HepG2 (cell line): Measurements from ENCODE around the gene MAPK10. TPM values are rescaled to one million over a fixed set of nuclear protein-coding genes. Genes with fewer than 3 reads are reported as not detected.

Experiments
- ATAC-seq: fragments of 200-7000 bp; cut with Tn5 transposase; 3 replicates; pipeline ENCODE4 v1.9.1; 2020; ENCODE audit warnings: mild to moderate bottlenecking, moderate library complexity
- BruUV-seq: library from RNA; stranded (reverse); fragments of 400-500 nt; replicated peaks from 2 replicates; lab custom pipeline; 2021; lab: Mats Ljungman, UMichigan
- CTCF ChIA-PET: fragments of 300-600 bp; formaldehyde crosslinking; extraction: SDS; loops from one replicate; lab custom pipeline; 2021; ENCODE audit warnings: low total read pairs, inconsistent platforms, low intra/inter-chr PET ratio; lab: Yijun Ruan, JAX
- POLR2A ChIA-PET: fragments of 350-600 bp; sonication (Branson Sonifier 250); formaldehyde crosslinking; loops from one replicate; lab custom pipeline; 2020; ENCODE audit warnings: antibody characterized with exemption, inconsistent platforms; lab: Yijun Ruan, JAX
- DNase-seq: peaks from one replicate; pipeline ENCODE4 v3.0.0-alpha.2; 2015; ENCODE audit warnings: low spot score
- FAIRE-seq: peaks from 3 replicates; lab custom pipeline; 2011; peaks lifted over from hg19 to GRCh38; lab: Jason Lieb, UNC
- H2AFZ ChIP-seq: one replicate; pipeline ENCODE4 v1.6.1; 2011; ENCODE audit warnings: low read length, inconsistent platforms
- H3K27ac ChIP-seq: fragments of 300-600 bp; 3 replicates; pipeline ENCODE4 v1.8.0; 2011; ENCODE audit warnings: mixed run types, mild to moderate bottlenecking, mixed read lengths, low read length, inconsistent platforms; ENCODE audit not compliant: insufficient read depth; ENCODE audit errors: extremely low read length
- H3K27me3 ChIP-seq, 2 experiments: fragments of 200-600 bp in 1 of 2; 2 replicates in 1 of 2; 3 replicates in 1 of 2; pipeline versions ENCODE4 v1.6.0 to v1.8.0; 2011; ENCODE audit warnings: low read length in 2 of 2, mild to moderate bottlenecking in 2 of 2, moderate library complexity in 2 of 2, inconsistent platforms in 1 of 2; ENCODE audit not compliant: insufficient read depth in 2 of 2, control insufficient read depth in 1 of 2
- H3K36me3 ChIP-seq, 2 experiments: fragments of 200-600 bp in 1 of 2; replicated peaks in 1 of 2; 2 replicates in 1 of 2; 3 replicates in 1 of 2; pipeline versions ENCODE4 v1.5.1 to v1.8.0; 2011; ENCODE audit warnings: low read length in 2 of 2, inconsistent platforms in 1 of 2; ENCODE audit not compliant: insufficient read depth in 2 of 2, control insufficient read depth in 1 of 2
- H3K4me1 ChIP-seq: 2 replicates; pipeline ENCODE4 v1.5.1; 2012; ENCODE audit warnings: low read length, inconsistent platforms; ENCODE audit not compliant: insufficient read depth
- H3K4me2 ChIP-seq: 2 replicates; pipeline ENCODE4 v1.6.0; 2011; ENCODE audit warnings: low read depth, low read length, inconsistent platforms
- H3K4me3 ChIP-seq, 3 experiments: fragments of 200-600 bp in 1 of 3; sonication (generic), shearing (Covaris generic) in 1 of 3; replicated peaks in 1 of 3; 2 replicates each; pipeline ENCODE4 v1.5.1; 2011 to 2016; ENCODE audit warnings: low read length in 3 of 3, inconsistent platforms in 2 of 3, low read depth in 2 of 3, mild to moderate bottlenecking in 2 of 3, control low read depth in 1 of 3, mixed read lengths in 1 of 3; ENCODE audit not compliant: insufficient read depth in 1 of 3
- H3K79me2 ChIP-seq: one replicate; pipeline ENCODE4 v1.6.1; 2011; ENCODE audit warnings: low read length, inconsistent platforms; ENCODE audit not compliant: insufficient read depth
- H3K9ac ChIP-seq: 2 replicates; pipeline ENCODE4 v1.6.0; 2011; ENCODE audit warnings: mild to moderate bottlenecking, low read depth, low read length, inconsistent platforms; ENCODE audit not compliant: insufficient read depth
- H3K9me3 ChIP-seq: 2 replicates; pipeline ENCODE4 v1.5.1; 2012; ENCODE audit warnings: mild to moderate bottlenecking, low read length
- H4K20me1 ChIP-seq: 2 replicates; pipeline ENCODE4 v1.6.0; 2011; ENCODE audit warnings: inconsistent platforms, mild to moderate bottlenecking, low read length, moderate library complexity; ENCODE audit not compliant: insufficient read depth
- DR1 ChIP-seq: sonication (generic); formaldehyde crosslinking; IDR thresholded peaks from 2 replicates; pipeline ENCODE4 v1.8.0; 2021; ENCODE audit warnings: mild to moderate bottlenecking, missing genetic modification reagents, inconsistent platforms
- EEA1 ChIP-seq: sonication (generic); formaldehyde crosslinking; IDR thresholded peaks from 2 replicates; pipeline ENCODE4 v1.5.1; 2020; ENCODE audit warnings: mild to moderate bottlenecking, missing genetic modification reagents, borderline replicate concordance
- ESRRA ChIP-seq: sonication (generic); formaldehyde crosslinking; IDR thresholded peaks from 2 replicates; pipeline ENCODE4 v1.5.1; 2020; ENCODE audit warnings: mild to moderate bottlenecking, low read depth, missing genetic modification reagents
- GZF1 ChIP-seq: sonication (generic); formaldehyde crosslinking; IDR thresholded peaks from 2 replicates; pipeline ENCODE4 v1.5.1; 2020; ENCODE audit warnings: mild to moderate bottlenecking, missing genetic modification reagents
- KDM4B ChIP-seq: sonication (generic); formaldehyde crosslinking; IDR thresholded peaks from 2 replicates; pipeline ENCODE4 v1.4.0; 2020; ENCODE audit warnings: missing genetic modification reagents
- RORA ChIP-seq: sonication (generic); formaldehyde crosslinking; IDR thresholded peaks from 2 replicates; pipeline ENCODE4 v1.5.0; 2020; ENCODE audit warnings: mild to moderate bottlenecking, missing genetic modification reagents, moderate library complexity
- SMYD3 ChIP-seq: sonication (generic); formaldehyde crosslinking; IDR thresholded peaks from 2 replicates; pipeline ENCODE4 v1.8.1; 2023; ENCODE audit warnings: mild to moderate bottlenecking, missing genetic modification reagents
- TAF1 ChIP-seq: sonication (generic); formaldehyde crosslinking; IDR thresholded peaks from 2 replicates; pipeline ENCODE4 v1.4.0; 2020; ENCODE audit warnings: missing genetic modification reagents
- ZFP1 ChIP-seq: IDR thresholded peaks from 2 replicates; pipeline ENCODE4 v1.6.1; 2016
- ZNF432 ChIP-seq: sonication (generic); formaldehyde crosslinking; IDR thresholded peaks from 2 replicates; pipeline ENCODE4 v1.5.0; 2020; ENCODE audit warnings: missing genetic modification reagents, mild to moderate bottlenecking, borderline replicate concordance
- ZNF562 ChIP-seq: sonication (generic); formaldehyde crosslinking; IDR thresholded peaks from 2 replicates; pipeline ENCODE4 v1.8.0; 2022; ENCODE audit warnings: missing genetic modification reagents, borderline replicate concordance
- ZNF615 ChIP-seq: sonication (generic); formaldehyde crosslinking; IDR thresholded peaks from 2 replicates; pipeline ENCODE4 v1.5.0; 2020; ENCODE audit warnings: mild to moderate bottlenecking, missing genetic modification reagents, borderline replicate concordance
- ZNF644 ChIP-seq: IDR thresholded peaks from 2 replicates; pipeline ENCODE4 v1.6.1; 2016; ENCODE audit warnings: low read depth
- ZNF652 ChIP-seq: IDR thresholded peaks from 2 replicates; pipeline ENCODE4 v1.6.1; 2016; ENCODE audit warnings: low read depth, borderline replicate concordance
- ZNF720 ChIP-seq: sonication (generic); formaldehyde crosslinking; IDR thresholded peaks from 2 replicates; pipeline ENCODE4 v1.4.0; 2020; ENCODE audit warnings: missing genetic modification reagents
- ZNF746 ChIP-seq: sonication (generic); formaldehyde crosslinking; IDR thresholded peaks from 2 replicates; pipeline ENCODE4 v1.8.0; 2022; ENCODE audit warnings: mild to moderate bottlenecking, missing genetic modification reagents
- WGBS: methylation state at CpG from one replicate; pipeline ENCODE4 v1.1.6; 2017; ENCODE audit warnings: low lambda C conversion rate; 5-methylcytosine and 5-hydroxymethylcytosine counted together
- in situ Hi-C: cut with HindIII; loops from 2 replicates; pipeline ENCODE4 v1.10.0; 2017; ENCODE audit warnings: low pct_unique_long_range_greater_than_20kb; ENCODE audit not compliant: extremely low pct_ligation_motif_present
- intact Hi-C: fragments of 100-400 bp; cut with micrococcal nuclease; formaldehyde crosslinking; loops from one replicate; pipeline ENCODE4 v1.10.0; 2022; ENCODE audit not compliant: unreplicated experiment
- polyA plus RNA-seq, 8 experiments: library from polyadenylated mRNA; depleted of rRNA in 3 of 8; stranded (reverse) in 7 of 8; unstranded in 1 of 8; fragments of >200 nt; fragmentation: Illumina TruSeq in 4 of 8; extraction: Trizol in 4 of 8; gene quantifications; 2 replicates each; pipeline versions ENCODE4 v1.2.1 to v1.2.3, GENCODE V29; 2011 to 2016; ENCODE audit warnings: low read depth in 4 of 8, missing spikeins in 1 of 8, mixed read lengths in 1 of 8; ENCODE audit not compliant: insufficient read depth in 1 of 8
- total RNA-seq, 5 experiments: library from RNA; depleted of rRNA; stranded (reverse); fragments of >200 nt; fragmentation: Illumina TruSeq; extraction: Trizol; gene quantifications; 2 replicates each; pipeline ENCODE4 v1.2.3, GENCODE V29; 2016; ENCODE audit warnings: low read depth in 1 of 5
- TF ChIP-seq, protein P1 (sequence below): sonication (generic); formaldehyde crosslinking; IDR thresholded peaks from 2 replicates; pipeline ENCODE4 v1.9.0; 2021; ENCODE audit warnings: missing genetic modification reagents, borderline replicate concordance
- TF ChIP-seq, protein P2 (sequence below), 2 experiments: IDR thresholded peaks; 2 replicates each; pipeline ENCODE4 v1.6.1; 2011 to 2012; ENCODE audit warnings: low read length in 2 of 2, borderline replicate concordance in 1 of 2, low read depth in 1 of 2, mild to moderate bottlenecking in 1 of 2, moderate library complexity in 1 of 2

The MAPK10 gene
- total and polyA plus RNA-seq, 2 of the 13 experiments (the other 11 are each of a cell fraction or from before 2014, with no cell fraction given), result not detected

DNA sequence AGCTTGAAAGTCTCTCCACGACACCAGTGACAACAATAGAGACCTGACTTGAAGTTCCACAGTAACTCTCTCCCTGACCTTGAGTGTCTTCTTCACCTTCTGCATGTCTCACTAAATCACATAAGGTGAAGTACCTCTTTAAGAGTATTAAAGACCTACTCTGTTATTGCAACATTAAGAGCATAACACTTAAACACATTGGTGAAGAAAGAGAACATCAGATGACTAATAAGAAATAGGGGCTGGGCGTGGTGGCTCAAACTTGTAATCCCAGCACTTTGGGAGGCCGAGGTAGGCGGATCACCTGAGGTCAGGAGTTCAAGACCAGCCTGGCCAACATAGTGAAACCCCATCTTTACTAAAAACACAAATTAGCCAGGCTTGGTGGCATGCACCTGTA, 33.9 kb upstream of the MAPK10 start:
- H3K79me2 ChIP-seq, result no peaks in the 10 kb centered on the region
- no peak overlapping the region for H3K4me3 ChIP-seq
- ChIA-PET POLR2A (no interaction called here), CTCF (no interaction called here)
- TF ChIP-seq SMYD3 (no peak), KDM4B (CRISPR knock-in tag) (no peak), ZFP1 (CRISPR knock-in tag) (no peak), TAF1 (CRISPR knock-in tag) (no peak), GZF1 (no peak), DR1 (CRISPR knock-in tag) (no peak), ESRRA (CRISPR knock-in tag) (no peak), ZNF652 (CRISPR knock-in tag) (no peak), EEA1 (CRISPR knock-in tag) (no peak), ZNF615 (CRISPR knock-in tag) (no peak), ZNF720 (CRISPR knock-in tag) (no peak), ZNF644 (no peak), ZNF746 (CRISPR knock-in tag) (no peak), ZNF562 (CRISPR knock-in tag) (no peak), ZNF432 (no peak), RORA (CRISPR knock-in tag) (no peak)
- TF ChIP-seq, protein P1, sequence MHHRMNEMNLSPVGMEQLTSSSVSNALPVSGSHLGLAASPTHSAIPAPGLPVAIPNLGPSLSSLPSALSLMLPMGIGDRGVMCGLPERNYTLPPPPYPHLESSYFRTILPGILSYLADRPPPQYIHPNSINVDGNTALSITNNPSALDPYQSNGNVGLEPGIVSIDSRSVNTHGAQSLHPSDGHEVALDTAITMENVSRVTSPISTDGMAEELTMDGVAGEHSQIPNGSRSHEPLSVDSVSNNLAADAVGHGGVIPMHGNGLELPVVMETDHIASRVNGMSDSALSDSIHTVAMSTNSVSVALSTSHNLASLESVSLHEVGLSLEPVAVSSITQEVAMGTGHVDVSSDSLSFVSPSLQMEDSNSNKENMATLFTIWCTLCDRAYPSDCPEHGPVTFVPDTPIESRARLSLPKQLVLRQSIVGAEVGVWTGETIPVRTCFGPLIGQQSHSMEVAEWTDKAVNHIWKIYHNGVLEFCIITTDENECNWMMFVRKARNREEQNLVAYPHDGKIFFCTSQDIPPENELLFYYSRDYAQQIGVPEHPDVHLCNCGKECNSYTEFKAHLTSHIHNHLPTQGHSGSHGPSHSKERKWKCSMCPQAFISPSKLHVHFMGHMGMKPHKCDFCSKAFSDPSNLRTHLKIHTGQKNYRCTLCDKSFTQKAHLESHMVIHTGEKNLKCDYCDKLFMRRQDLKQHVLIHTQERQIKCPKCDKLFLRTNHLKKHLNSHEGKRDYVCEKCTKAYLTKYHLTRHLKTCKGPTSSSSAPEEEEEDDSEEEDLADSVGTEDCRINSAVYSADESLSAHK (CRISPR knock-in tag), result no peak
- TF ChIP-seq, protein P2, sequence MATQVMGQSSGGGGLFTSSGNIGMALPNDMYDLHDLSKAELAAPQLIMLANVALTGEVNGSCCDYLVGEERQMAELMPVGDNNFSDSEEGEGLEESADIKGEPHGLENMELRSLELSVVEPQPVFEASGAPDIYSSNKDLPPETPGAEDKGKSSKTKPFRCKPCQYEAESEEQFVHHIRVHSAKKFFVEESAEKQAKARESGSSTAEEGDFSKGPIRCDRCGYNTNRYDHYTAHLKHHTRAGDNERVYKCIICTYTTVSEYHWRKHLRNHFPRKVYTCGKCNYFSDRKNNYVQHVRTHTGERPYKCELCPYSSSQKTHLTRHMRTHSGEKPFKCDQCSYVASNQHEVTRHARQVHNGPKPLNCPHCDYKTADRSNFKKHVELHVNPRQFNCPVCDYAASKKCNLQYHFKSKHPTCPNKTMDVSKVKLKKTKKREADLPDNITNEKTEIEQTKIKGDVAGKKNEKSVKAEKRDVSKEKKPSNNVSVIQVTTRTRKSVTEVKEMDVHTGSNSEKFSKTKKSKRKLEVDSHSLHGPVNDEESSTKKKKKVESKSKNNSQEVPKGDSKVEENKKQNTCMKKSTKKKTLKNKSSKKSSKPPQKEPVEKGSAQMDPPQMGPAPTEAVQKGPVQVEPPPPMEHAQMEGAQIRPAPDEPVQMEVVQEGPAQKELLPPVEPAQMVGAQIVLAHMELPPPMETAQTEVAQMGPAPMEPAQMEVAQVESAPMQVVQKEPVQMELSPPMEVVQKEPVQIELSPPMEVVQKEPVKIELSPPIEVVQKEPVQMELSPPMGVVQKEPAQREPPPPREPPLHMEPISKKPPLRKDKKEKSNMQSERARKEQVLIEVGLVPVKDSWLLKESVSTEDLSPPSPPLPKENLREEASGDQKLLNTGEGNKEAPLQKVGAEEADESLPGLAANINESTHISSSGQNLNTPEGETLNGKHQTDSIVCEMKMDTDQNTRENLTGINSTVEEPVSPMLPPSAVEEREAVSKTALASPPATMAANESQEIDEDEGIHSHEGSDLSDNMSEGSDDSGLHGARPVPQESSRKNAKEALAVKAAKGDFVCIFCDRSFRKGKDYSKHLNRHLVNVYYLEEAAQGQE (IDR thresholded peaks at IDR 0.05; ENCODE audit: borderline replicate concordance in 1 of 2, low read depth in 1 of 2, low read length in 2 of 2), result no peak
- H2AFZ ChIP-seq, result no peak overlapping the region
- FAIRE-seq, result no peak
- H3K27ac ChIP-seq, result no peak overlapping the region
- in situ Hi-C loops (no loop called here), intact Hi-C loops (no loop called here)
- no peaks in the 10 kb centered on the region for H4K20me1 ChIP-seq
- H3K36me3 ChIP-seq, result no peaks in the 10 kb centered on the region
- ATAC-seq, result no peak
- no peak overlapping the region for H3K4me2 ChIP-seq
- no peak overlapping the region for H3K9ac ChIP-seq
- no peak for DNase-seq
- no TSS peak for BruUV-seq
- H3K9me3 ChIP-seq, result no peaks in the 10 kb centered on the region
- no peaks in the 10 kb centered on the region for H3K27me3 ChIP-seq
- WGBS, result under 1% methylated on average over 4 of the region's 4 CpGs
- H3K4me1 ChIP-seq, result no peaks in the 10 kb centered on the region
